ENCODE data around the gene RIMKLA. TPM values are rescaled to one million over a fixed set of nuclear protein-coding genes. Genes with fewer than 3 reads are reported as not detected.
A peak's percentile ranks its signal among the peaks of the same experiment; 100 is the strongest.

RIMKLA gene
- total RNA-seq, 1 donor from 2014 or later, result 1.7 TPM

DNA sequence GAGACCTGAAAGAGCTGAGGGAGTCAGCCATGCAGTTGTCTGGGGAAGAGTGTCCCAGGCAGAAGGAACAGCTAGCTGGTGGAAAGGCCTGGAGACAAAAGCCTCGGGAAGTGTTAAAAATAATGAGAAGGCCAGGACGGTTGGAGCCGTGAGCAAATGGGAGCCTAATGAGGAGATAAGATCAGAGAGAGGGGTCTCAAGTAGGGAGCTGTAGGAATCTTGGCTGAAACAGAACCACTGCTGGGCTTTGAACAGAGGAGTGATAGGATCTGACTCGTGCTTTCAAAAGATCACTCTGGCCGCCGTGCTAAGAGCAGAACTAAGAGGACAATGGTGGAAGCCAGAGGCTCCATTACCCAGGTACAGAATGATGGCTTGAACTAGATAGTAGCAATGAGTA is 43.6 kb upstream of the RIMKLA start:
- TF ChIP-seq, protein P1, sequence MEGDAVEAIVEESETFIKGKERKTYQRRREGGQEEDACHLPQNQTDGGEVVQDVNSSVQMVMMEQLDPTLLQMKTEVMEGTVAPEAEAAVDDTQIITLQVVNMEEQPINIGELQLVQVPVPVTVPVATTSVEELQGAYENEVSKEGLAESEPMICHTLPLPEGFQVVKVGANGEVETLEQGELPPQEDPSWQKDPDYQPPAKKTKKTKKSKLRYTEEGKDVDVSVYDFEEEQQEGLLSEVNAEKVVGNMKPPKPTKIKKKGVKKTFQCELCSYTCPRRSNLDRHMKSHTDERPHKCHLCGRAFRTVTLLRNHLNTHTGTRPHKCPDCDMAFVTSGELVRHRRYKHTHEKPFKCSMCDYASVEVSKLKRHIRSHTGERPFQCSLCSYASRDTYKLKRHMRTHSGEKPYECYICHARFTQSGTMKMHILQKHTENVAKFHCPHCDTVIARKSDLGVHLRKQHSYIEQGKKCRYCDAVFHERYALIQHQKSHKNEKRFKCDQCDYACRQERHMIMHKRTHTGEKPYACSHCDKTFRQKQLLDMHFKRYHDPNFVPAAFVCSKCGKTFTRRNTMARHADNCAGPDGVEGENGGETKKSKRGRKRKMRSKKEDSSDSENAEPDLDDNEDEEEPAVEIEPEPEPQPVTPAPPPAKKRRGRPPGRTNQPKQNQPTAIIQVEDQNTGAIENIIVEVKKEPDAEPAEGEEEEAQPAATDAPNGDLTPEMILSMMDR (conservative IDR thresholded peaks at IDR 0.05; ENCODE audit: low read depth, low read length), result no peak
- DNase-seq (ENCODE audit: low read depth), result no peak
- H3K4me3 ChIP-seq (ENCODE audit: low read depth, low read length), result no peak overlapping the region

DNA sequence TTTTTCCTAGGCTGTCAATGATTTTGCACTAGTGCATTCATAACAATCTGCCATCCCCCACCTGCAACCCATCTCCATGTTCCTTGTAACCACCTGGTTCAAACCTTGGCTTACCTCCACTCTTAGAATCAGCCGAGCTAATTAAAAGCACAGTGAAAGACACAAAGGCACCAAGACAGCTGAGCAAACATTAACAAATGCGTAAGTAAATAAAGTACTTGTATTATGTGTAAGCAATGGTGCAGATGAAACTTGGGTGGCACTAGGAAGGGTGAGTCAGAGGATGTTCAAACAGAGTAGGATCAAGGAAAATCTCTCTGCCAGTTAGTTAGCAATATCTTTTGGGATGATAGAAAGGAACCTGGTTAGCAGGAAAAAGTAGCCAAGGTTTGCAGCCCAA is 40.5 kb upstream of the RIMKLA start:
- no peak overlapping the region for H3K4me3 ChIP-seq (ENCODE audit: low read depth, low read length)
- DNase-seq (ENCODE audit: low read depth), result peak; percentile 61
- TF ChIP-seq, protein P1 (conservative IDR thresholded peaks at IDR 0.05; ENCODE audit: low read depth, low read length), result no peak

DNA sequence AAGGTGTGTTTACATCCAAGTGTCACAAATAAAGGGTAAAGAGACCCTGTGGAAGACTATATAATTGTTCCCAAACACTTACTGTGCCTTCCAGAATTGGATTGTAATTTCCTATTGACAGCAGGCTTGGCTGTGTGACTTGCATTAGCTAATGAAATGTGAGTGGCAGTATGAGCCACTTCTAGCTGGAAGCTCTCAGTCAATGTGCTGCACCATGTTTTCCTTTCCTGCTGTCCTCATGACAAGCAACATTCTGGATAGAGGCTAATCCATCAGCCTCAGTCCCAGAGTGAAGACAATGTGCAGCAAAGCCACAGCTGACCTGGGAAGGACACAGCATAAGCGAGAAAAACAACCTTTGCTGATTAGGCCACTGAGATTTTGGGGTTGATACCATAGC is 39.7 kb upstream of the RIMKLA start:
- no peak for DNase-seq (ENCODE audit: low read depth)
- H3K4me3 ChIP-seq (ENCODE audit: low read depth, low read length), result no peak overlapping the region
- TF ChIP-seq, protein P1 (conservative IDR thresholded peaks at IDR 0.05; ENCODE audit: low read depth, low read length), result no peak

DNA sequence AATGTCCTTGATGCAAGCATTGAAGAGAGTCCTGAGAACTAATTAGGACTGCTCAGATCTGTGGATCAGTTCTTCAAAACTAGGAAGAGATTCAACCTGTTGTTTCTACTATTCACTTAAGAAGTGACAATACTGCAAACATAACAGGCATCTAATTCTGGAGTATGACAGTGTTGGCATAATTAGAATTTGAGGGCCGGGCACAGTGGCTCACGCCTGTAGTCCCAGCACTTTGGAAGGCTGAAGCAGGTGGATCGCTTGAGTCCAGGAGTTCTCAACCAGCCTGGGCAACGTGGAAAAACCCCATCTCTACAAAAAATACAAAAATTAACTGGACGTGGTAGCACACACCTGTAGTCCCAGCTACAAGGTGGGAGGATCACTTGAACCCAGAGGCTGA is 37.5 kb upstream of the RIMKLA start:
- no peak overlapping the region for H3K4me3 ChIP-seq (ENCODE audit: low read depth, low read length)
- TF ChIP-seq, protein P1 (conservative IDR thresholded peaks at IDR 0.05; ENCODE audit: low read depth, low read length), result no peak
- peak; percentile 7 for DNase-seq (ENCODE audit: low read depth)

DNA sequence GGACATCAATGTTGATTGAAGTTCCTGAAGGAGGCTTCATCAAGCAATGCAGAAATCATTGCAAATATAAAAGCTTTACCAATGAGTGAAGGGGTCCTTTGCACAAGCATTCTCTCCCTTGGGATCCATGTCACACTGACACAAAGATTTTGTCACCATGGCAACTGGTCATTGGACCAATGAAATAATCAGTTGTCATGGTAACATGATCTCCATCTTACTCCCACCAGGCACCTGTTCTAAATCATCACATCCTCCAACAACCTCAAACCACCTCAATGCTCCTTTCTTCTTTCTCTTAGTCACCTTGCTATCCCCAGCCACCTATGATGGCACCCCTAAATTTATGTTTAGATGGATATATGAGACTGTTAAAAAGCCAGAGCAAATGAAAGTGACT is 32.1 kb upstream of the RIMKLA start:
- no peak overlapping the region for H3K4me3 ChIP-seq (ENCODE audit: low read depth, low read length)
- TF ChIP-seq, protein P1 (conservative IDR thresholded peaks at IDR 0.05; ENCODE audit: low read depth, low read length), result no peak
- DNase-seq (ENCODE audit: low read depth), result no peak

DNA sequence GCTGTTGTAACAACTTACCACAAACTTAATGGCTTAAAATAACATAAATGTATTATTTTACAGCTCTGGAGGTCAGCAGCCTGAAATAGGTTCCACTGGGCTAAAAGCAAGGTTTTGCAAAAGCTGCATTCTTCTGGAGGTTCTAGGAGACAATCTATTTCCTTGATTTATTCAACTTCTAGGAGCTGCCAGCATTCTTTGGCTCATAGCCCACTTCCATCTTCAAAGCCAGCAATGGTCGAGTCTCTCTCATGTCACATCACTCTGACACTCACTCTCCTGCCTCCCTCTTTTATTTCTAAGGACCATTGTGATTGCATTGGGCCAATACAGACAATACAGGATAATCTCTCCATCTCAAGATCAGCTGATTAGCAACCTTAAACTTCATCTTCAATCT is 30.5 kb upstream of the RIMKLA start:
- DNase-seq (ENCODE audit: low read depth), result no peak
- TF ChIP-seq, protein P1 (conservative IDR thresholded peaks at IDR 0.05; ENCODE audit: low read depth, low read length), result no peak

DNA sequence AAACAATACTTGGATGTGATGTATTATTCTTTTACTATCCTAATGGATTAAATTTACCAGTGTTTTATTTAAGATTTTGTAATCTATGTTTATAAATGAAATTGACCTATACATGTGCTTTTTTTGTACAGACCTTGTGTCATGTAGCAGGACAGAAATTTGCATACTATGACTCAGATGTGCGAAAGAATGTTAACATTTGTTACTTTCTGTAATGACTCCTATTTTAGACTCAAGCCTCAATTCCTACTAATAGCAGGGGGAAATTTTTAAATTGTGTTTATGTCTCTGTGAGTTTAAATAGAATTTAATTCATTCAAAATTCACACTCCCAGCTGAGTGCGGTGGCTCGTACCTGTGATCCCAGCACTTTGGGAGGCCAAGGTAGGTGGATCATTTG is 21.8 kb upstream of the RIMKLA start:
- DNase-seq (ENCODE audit: low read depth), result no peak
- TF ChIP-seq, protein P1 (conservative IDR thresholded peaks at IDR 0.05; ENCODE audit: low read depth, low read length), result no peak
- no peak overlapping the region for H3K4me3 ChIP-seq (ENCODE audit: low read depth, low read length)

More for the DNA sequence above, 30.5 kb upstream of the RIMKLA start:
- H3K4me3 ChIP-seq (ENCODE audit: low read depth, low read length), result no peak overlapping the region

All from epithelial cell of proximal tubule (primary cell).